ENCODE data around the gene LIMK1.
"Not testable (repeated sequence)": the region's sequence is repeated elsewhere in the genome, so short reads cannot be mapped to it uniquely, and the experiment has no call there.

The LIMK1 gene

DNA sequence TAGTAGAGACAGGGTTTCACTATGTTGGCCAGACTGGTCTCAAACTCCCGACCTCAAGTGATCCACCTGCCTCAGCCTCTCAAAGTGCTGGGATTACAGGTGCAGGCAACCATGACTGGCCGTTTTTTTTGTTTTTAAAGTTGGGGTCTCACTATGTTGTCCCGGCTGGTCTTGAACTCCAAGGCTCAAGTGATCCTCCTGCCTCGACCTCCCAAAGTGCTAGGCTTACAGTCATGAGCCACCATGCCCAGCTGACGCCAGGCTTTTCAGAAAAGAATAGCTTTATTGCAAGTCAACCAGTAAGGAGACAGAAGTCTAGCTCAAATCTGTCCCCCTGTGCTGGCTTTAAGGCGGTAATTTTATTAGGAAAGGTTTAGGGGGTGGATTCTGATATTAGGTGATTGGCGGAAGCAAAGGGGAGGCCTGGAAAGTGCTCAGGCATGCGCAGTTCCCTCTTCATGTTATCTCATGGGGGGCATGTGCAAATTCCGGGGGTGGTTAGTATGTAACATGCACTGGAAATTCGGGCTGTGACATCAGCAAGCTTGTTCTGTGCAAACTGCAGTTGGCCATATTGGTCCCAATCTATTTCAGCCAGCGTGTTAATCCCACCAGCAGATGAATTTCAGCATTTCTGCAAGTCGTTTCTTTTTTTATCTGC is 42.7 kb downstream of the LIMK1 start:
- no peak for DNase-seq

DNA sequence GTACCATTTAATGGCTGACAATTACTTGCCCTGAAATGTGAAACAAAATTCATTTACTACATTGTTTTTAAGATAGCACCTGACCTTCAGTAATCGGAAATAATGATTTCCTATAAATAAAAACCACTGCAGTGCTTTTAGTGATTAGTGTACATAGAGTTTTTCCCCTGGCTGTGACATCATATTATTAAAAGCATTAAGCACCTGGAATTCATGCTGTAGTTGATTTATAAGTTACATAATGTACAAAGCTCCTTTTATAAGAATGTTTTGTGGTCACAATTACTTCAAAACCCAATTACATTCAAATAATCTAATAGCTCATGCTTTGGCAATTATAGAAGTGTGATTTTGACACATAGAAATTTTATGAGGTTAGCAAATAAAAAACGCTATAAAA is 46.3 kb downstream of the LIMK1 start:
- no peak for DNase-seq

- DNase-seq: no peak
Measured at GRCh38 chr7:74130518-74130917, 46.9 kb downstream of the LIMK1 start.

GRCh38 chr7:74134117-74134620 is 50.6 kb downstream of the LIMK1 start:
- DNase-seq: peak; percentile 34 to 43

DNA sequence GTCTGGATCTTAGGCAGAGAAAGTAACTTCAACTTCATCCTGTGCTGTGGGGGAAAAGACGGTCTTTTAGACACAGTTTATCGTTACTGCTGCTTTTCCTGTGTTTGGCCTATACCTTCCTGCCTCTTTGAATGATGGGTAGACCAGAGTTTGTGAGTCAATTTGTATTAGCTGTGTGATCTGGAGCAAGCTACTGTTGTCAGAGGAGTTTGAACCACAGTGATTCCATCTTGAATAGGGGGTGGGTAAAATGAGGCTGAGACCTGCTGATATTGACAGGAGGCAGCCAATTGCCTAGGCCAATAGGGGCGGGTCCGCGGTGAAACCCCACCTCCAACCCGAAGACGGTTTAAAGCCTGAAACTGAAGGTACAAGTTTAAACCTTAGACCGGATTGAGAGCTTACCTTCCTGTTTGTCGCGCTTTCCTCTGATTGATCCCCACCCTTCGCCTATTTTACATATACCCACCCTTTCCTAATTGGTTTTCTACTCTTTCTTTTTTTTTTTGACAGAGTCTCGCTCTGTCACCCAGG is 54.8 kb downstream of the LIMK1 start:
- peak in 1 of 2 donors; percentile 39 for DNase-seq

- DNase-seq: no peak
Measured at GRCh38 chr7:74138945-74139843, 55.6 kb downstream of the LIMK1 start.

DNA sequence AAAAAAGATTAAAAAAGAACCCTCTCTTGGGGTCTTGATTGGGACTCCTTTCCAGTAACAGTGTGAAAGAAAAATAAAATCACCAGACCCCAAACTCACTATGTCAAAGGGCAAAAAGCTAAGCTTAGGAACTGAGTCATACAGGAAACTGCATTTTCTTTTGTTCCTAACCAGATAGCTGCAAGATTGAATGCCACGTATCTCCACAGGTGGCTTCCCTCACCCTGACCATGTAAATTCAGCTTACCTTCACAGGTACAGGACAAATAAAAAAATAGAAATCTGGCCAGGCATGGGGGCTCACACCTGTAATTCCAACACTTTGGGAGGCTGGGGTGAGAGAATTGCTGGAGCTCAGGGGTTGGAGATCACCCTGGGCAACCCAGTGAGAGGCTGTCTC is 58.1 kb downstream of the LIMK1 start:
- no peak for DNase-seq

DNA sequence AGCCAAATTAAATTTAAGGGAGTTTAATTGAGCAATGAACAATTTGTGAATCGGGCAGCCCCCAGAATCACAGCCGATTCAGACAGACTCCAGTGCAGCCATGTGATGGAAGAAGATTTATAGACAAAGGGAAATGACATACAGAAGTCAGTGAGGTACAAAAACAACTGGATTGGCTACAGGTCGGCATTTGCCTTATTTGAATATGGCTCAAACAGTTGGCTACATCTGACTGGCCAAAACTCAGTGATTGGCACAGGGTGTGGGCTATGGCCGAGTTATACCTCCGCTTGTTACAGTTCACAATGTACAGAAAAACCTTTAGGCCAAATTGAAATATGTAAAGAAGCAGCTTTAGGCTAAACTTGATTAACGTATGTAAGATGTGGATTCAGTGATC is 59.8 kb downstream of the LIMK1 start:
- DNase-seq: no peak

GRCh38 chr7:74148491-74148890 is 64.9 kb downstream of the LIMK1 start:
- DNase-seq: no peak

DNA sequence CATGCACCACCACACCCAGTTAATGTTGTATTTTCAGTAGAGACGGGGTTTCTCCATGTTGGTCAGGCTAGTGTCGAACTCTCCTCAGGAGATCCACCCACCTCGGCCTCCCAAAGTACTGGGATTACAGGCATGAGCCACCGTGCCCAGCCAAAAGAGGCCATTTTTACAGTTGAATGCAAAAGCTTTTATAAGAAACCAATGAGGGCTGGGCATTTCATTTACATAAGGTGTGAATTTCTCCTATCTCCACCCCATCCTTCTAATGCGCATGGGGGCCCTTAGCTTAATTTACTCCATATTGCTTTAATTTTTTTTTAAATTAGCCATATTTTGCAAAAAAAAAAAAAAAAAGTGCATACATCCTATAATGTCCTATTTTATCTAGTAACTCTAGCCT is 65.5 kb downstream of the LIMK1 start:
- no peak for DNase-seq

- DNase-seq: no peak
Measured at GRCh38 chr7:74149603-74150002, 66.0 kb downstream of the LIMK1 start.

DNA sequence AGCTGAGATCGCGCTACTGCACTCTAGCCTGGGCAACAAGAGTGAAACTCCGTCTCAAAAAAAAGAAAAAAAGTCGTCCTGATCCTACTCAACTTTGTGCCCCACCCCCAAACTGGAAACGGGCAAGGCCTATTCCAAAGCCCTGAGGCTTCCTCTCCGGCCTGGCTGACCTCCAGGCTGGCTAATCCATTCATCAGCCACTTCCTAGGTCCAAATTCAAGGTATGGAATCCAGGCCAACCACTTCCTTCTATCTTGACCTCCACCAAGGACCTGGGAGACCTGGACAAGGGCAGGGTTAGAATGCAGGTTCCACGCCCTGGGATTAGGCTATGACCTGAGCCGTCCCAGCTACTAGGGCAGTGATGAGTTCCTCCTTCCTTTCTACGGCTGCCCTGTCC is 70.1 kb downstream of the LIMK1 start:
- no peak for DNase-seq

DNA sequence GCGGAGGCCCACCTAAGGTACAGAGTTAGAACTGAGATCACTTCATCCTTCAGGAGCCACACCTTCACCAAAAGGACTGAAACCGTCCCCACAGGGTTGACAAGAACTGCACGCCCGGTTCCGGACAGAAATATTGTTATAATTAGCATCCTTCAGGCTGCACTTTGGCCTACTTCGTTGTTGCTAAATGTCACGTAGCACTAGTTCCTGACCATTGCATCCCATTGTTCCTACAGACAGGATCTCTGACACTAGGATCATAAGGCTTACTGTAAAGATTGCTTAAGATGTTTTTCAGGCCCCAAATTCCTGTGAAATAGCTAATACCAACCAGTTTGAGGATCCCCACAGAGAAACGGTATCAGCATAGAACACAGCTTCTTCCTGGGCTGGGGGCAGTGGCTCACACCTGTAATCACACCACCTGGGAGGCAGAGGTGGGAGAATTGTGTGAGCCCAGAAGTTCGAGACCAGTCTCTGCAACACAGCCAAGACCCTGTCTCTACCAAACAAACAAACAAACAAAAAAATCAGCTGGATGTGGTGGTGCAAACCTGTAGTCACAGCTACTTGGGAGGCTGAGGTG is 72.3 kb downstream of the LIMK1 start:
- DNase-seq: no peak

DNA sequence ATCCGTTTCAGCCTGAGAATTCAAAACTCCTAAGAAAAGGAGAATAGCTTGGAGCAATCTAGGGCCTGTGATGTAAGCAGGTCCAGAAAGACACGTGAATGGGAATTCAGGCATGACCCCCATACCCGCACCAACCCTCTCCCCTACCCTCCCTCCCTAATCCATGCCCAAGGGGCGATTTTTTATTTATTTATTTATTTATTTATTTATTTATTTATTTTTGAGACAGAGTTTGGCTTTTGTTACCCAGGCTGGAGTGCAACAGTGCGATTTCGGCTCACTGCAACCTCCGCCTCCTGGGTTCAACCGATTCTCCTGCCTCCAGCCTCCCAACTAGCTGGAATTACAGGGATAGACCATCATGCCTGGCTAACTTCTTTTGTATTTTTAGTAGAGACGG is 74.0 kb downstream of the LIMK1 start:
- DNase-seq: no peak

DNA sequence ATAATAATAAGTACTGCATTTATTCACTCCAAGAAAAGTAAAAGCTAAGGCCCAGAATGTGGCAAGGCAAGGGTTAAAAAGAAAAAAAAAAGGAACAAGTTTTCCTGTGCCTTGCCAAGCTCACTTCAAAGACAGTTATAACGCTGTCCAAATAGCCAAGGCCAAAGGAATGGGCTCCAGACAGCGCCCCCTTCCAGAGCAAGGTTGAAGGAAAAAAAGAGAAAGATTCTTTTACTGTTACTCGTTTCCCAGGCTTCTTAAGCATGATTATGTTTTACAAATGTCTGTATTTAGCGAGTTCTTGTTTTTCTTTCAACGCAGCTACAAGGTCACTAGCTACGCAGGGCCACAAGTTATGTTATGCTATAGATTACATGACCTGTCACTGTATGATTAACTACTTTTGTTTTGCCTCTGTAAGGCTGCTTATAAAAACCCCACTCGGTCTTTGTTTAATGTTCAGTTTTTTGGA is 81.4 kb downstream of the LIMK1 start:
- no peak for DNase-seq

GRCh38 chr7:74165867-74166593 is 82.4 kb downstream of the LIMK1 start:
- DNase-seq: no peak

DNA sequence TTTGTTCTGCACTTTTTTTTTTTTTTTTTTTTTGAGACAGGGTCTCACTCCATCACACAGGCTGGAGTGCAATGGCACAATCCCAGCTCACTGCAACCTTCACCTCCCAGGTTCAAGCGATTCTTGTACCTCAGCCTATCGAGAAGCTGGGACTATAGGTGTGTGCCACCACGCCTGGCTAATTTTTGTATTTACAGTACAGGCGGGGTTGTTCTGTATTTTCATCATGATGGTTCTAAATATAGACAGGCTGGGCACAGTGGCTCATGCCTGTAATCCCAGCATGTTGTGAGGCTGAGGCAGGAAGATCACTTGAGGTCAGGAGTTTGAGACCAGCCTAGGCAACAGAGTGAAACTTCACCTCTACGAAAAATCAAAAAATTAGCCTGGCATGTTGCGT is 83.7 kb downstream of the LIMK1 start:
- DNase-seq: not testable (repeated sequence)
